Gastrocnemius medialis (tissue), 4 donors: ENCODE data around the gene BLOC1S5. TPM values are rescaled to one million over a fixed set of nuclear protein-coding genes. Genes with fewer than 3 reads are reported as not detected.

Experiments
- ATAC-seq, 2 donors: fragments of 150-250 bp; one replicate each; pipeline ENCODE4 v1.9.1; 2016
- DNase-seq, 2 donors: peaks; one replicate each; pipeline ENCODE4 v3.0.0-alpha.2; 2019
- H3K27ac ChIP-seq, 4 donors: fragments of 200-600 bp; sonication (generic); 1 replicate in 1 of 4; 2 replicates in 3 of 4; pipeline ENCODE4 v1.5.1; 2016 to 2018; ENCODE audit warnings: mild to moderate bottlenecking in 2 of 4, moderate library complexity in 1 of 4
- H3K27me3 ChIP-seq, 3 donors: fragments of 200-600 bp; sonication (generic) in 2 of 3; 1 replicate in 1 of 3; 2 replicates in 2 of 3; pipeline versions ENCODE4 v1.5.1 to v1.6.0; 2016 to 2019; ENCODE audit warnings: mild to moderate bottlenecking in 1 of 3, moderate library complexity in 1 of 3
- H3K36me3 ChIP-seq, 2 donors: fragments of 200-600 bp; sonication (generic) in 1 of 2; one replicate each; pipeline ENCODE4 v1.5.1; 2017 to 2018
- H3K4me1 ChIP-seq, 2 donors: fragments of 200-600 bp; sonication (generic) in 1 of 2; one replicate each; pipeline ENCODE4 v1.5.1; 2016 to 2017; ENCODE audit warnings: mild to moderate bottlenecking in 2 of 2
- H3K4me3 ChIP-seq, 4 donors: fragments of 200-600 bp; sonication (generic) in 3 of 4; 1 replicate in 1 of 4; 2 replicates in 3 of 4; pipeline ENCODE4 v1.5.1; 2016 to 2019; ENCODE audit warnings: mild to moderate bottlenecking in 2 of 4
- H3K9me3 ChIP-seq, 3 donors: fragments of 200-600 bp; sonication (generic) in 2 of 3; 1 replicate in 1 of 3; 2 replicates in 2 of 3; pipeline ENCODE4 v1.5.1; 2016 to 2019
- CTCF ChIP-seq, 5 experiments: fragments of 450-650 bp in 3 of 5; fragments of 200-600 bp in 2 of 5; sonication (generic) in 2 of 5; IDR thresholded peaks in 4 of 5; conservative IDR thresholded peaks in 1 of 5; 1 replicate in 4 of 5; 2 replicates in 1 of 5; pipeline ENCODE4 v1.5.1; 2016 to 2019; ENCODE audit warnings: antibody characterized with exemption in 5 of 5, mild to moderate bottlenecking in 3 of 5, moderate library complexity in 3 of 5
- POLR2A ChIP-seq, 2 donors: fragments of 450-650 bp; IDR thresholded peaks; one replicate each; pipeline ENCODE4 v1.6.1; 2017; ENCODE audit warnings: antibody characterized with exemption in 2 of 2, mild to moderate bottlenecking in 2 of 2, moderate library complexity in 2 of 2
- in situ Hi-C, 4 donors: fragments of 200-750 bp; cut with MboI; loops; one replicate each; pipeline versions ENCODE4 v1.15.0 to v1.8.0; 2017; ENCODE audit warnings: low sequenced_read_pairs in 4 of 4
- intact Hi-C: fragments of 100-400 bp; cut with DNase I; formaldehyde crosslinking; loops from one replicate; pipeline ENCODE4 v1.15.1; 2023; ENCODE audit warnings: low total_unique reads
- total RNA-seq, 4 donors: library from RNA; depleted of rRNA; stranded (reverse); fragments of >200 nt; gene quantifications; one replicate each; pipeline versions ENCODE4 v1.1.0 to v1.2.3, GENCODE V29; 2016

BLOC1S5 gene
- total RNA-seq, 4 donors from 2014 or later, result 5.4 to 13.6 (median 9.4) TPM

DNA sequence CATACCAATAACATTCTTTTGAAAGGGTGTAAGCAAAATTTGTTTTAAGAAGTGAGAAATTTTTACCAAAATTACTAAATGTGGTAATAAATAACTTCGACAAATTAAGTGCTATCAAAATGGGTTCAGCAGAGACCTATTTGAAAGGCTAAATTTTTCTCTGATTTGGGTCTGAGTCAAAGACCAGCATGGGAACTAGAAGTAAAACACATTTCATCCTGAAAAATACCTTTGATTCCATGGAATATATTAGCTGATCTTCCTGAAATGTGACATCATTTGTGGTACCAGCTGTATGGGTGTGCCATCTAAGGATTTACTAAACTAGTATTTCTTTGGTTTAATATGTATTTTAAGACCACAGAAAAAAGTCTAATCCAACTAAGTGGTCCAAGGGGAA is 63.6 kb downstream of the BLOC1S5 start:
- Histone ChIP-seq H3K36me3 (no peaks in the 10 kb centered on the region), H3K4me3 (no peak overlapping the region), H3K27me3 (no peaks in the 10 kb centered on the region), H3K4me1 (no peaks in the 10 kb centered on the region), H3K9me3 (no peaks in the 10 kb centered on the region), H3K27ac (no peak overlapping the region)
- in situ Hi-C loops (loop anchor here in 3 of 4 donors (10.0 to 25.0 kb wide), 2 partner anchors 276 to 288 kb away; partner anchors contain the start of gene BMP6 (in 2 of the 3)), intact Hi-C loops (no loop called here)
- TF ChIP-seq POLR2A (IDR thresholded peaks at IDR 0.05), result no peak
- TF ChIP-seq CTCF (IDR thresholded peaks at IDR 0.05 in 4 of 5, conservative IDR thresholded peaks at IDR 0.05 in 1 of 5), result no peak
- no peak for DNase-seq
- ATAC-seq, result no peak

DNA sequence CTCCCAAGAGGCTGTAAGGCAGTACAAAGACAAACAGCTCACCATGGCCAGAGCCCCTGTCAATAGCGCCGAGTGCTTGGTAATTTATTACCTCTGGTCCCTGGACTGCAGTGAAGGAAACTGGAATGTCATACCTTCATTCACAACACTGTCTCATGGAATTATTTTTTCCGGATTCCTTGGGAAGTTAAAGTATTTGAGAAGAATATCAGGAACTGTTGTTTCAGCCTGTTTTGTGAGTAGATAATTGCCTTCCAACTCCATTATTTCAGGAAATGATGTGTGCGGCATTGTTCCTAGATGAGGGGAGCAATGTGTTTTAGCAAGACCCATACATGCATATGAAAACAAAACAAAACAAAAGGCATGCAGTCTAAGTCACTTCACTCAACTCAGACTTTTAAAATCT is 64.0 kb downstream of the BLOC1S5 start:
- Histone ChIP-seq H3K9me3 (no peaks in the 10 kb centered on the region), H3K36me3 (no peaks in the 10 kb centered on the region), H3K4me1 (no peaks in the 10 kb centered on the region), H3K27me3 (no peaks in the 10 kb centered on the region), H3K4me3 (no peak overlapping the region), H3K27ac (no peak overlapping the region)
- ATAC-seq (peak; percentile 30 to 36), DNase-seq (no peak)
- TF ChIP-seq POLR2A (IDR thresholded peaks at IDR 0.05) (no peak), CTCF (IDR thresholded peaks at IDR 0.05 in 4 of 5, conservative IDR thresholded peaks at IDR 0.05 in 1 of 5) (no peak)
- in situ Hi-C loops (loop anchor here in 3 of 4 donors (10.0 to 25.0 kb wide), 2 partner anchors 275 to 288 kb away; partner anchors contain the start of gene BMP6 (in 2 of the 3)), intact Hi-C loops (no loop called here)

- Histone ChIP-seq H3K4me1 (no peaks in the 10 kb centered on the region), H3K27me3 (no peaks in the 10 kb centered on the region), H3K27ac (no peak overlapping the region), H3K9me3 (no peaks in the 10 kb centered on the region), H3K36me3 (no peaks in the 10 kb centered on the region), H3K4me3 (no peak overlapping the region)
- DNase-seq (no peak), ATAC-seq (no peak)
- in situ Hi-C loops (no loop called here), intact Hi-C loops (no loop called here)
- TF ChIP-seq CTCF (IDR thresholded peaks at IDR 0.05 in 4 of 5, conservative IDR thresholded peaks at IDR 0.05 in 1 of 5) (no peak), POLR2A (IDR thresholded peaks at IDR 0.05) (no peak)
Observed at GRCh38 chr6:7999201-7999600, 65.0 kb downstream of the BLOC1S5 start.

GRCh38 chr6:7998103-7998725 is 66.0 kb downstream of the BLOC1S5 start:
- Histone ChIP-seq H3K9me3 (no peaks in the 10 kb centered on the region), H3K4me1 (no peaks in the 10 kb centered on the region), H3K4me3 (no peak overlapping the region), H3K27me3 (no peaks in the 10 kb centered on the region), H3K27ac (no peak overlapping the region), H3K36me3 (no peaks in the 10 kb centered on the region)
- no peak for TF ChIP-seq CTCF (IDR thresholded peaks at IDR 0.05 in 4 of 5, conservative IDR thresholded peaks at IDR 0.05 in 1 of 5)
- no peak for TF ChIP-seq POLR2A (IDR thresholded peaks at IDR 0.05)
- intact Hi-C loops, result no loop called here
- no peak for DNase-seq
- ATAC-seq, result no peak
- in situ Hi-C loops, result no loop called here

DNA sequence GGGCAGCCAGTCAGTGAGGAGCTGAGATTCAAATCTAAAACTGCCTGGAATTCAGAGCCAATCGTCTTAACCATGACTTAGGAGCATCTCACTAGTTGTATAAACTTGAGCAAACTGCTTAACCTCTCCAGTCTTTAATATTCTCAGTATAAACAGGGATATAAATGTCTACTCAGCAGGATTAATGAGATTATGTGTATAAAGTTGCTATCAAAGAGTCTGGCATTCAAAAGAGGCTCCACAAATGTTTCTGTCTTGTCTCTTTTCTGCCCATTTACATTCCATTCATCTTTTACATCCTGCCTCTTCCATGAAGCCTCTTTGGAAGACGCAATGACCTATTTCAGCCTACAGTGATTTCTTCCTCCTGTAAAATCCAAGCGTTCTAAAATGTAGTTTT is 66.9 kb downstream of the BLOC1S5 start:
- in situ Hi-C loops, result no loop called here
- no peak for ATAC-seq
- no peak overlapping the region for H3K27ac ChIP-seq

More for the DNA sequence above, 66.9 kb downstream of the BLOC1S5 start:
- H3K9me3 ChIP-seq, result no peaks in the 10 kb centered on the region
- no peak overlapping the region for H3K4me3 ChIP-seq
- intact Hi-C loops, result no loop called here
- no peaks in the 10 kb centered on the region for H3K27me3 ChIP-seq
- H3K36me3 ChIP-seq, result no peaks in the 10 kb centered on the region
- DNase-seq, result no peak
- TF ChIP-seq CTCF (IDR thresholded peaks at IDR 0.05 in 4 of 5, conservative IDR thresholded peaks at IDR 0.05 in 1 of 5) (no peak), POLR2A (IDR thresholded peaks at IDR 0.05) (no peak)
- H3K4me1 ChIP-seq, result peaks cover 0 to 2% of the 10 kb centered on the region in 2 donors
